Body of pancreas (tissue), 4 donors: Measurements from ENCODE around the gene IGHMBP2. TPM values are rescaled to one million over a fixed set of nuclear protein-coding genes. Genes with fewer than 3 reads are reported as not detected.

Experiments used
- ATAC-seq: fragments of 150-250 bp; one replicate; pipeline ENCODE4 v1.9.1; 2016
- DNase-seq, 4 donors: peaks; one replicate each; pipeline ENCODE4 v3.0.0-alpha.2; 2019
- H3K27ac ChIP-seq, 4 donors: fragments of 200-600 bp; sonication (generic); 1 replicate in 3 of 4; 2 replicates in 1 of 4; pipeline versions ENCODE4 v1.5.1 to v1.6.1; 2016 to 2019; ENCODE audit warnings: mild to moderate bottlenecking in 1 of 4, mixed read lengths in 1 of 4, moderate library complexity in 1 of 4
- H3K27me3 ChIP-seq, 2 donors: fragments of 200-600 bp; sonication (generic); one replicate each; pipeline ENCODE4 v1.6.0; 2016; ENCODE audit warnings: mild to moderate bottlenecking in 1 of 2
- H3K36me3 ChIP-seq, 2 donors: fragments of 200-600 bp; sonication (generic); replicated peaks in 1 of 2; 2 replicates each; pipeline ENCODE4 v1.5.1; 2016; ENCODE audit warnings: low read depth in 2 of 2; ENCODE audit not compliant: insufficient read depth in 1 of 2
- H3K4me1 ChIP-seq: fragments of 200-600 bp; sonication (generic); one replicate; pipeline ENCODE4 v1.6.0; 2016
- H3K4me3 ChIP-seq, 2 donors: fragments of 200-600 bp; sonication (generic); 1 replicate in 1 of 2; 2 replicates in 1 of 2; pipeline ENCODE4 v1.5.1; 2016 to 2019
- H3K9me3 ChIP-seq, 3 donors: fragments of 200-600 bp; sonication (generic); 1 replicate in 2 of 3; 2 replicates in 1 of 3; pipeline ENCODE4 v1.5.1; 2016
- POLR2A ChIP-seq, 3 donors: fragments of 450-650 bp; IDR thresholded peaks; one replicate each; pipeline ENCODE4 v1.6.1; 2016; ENCODE audit warnings: antibody characterized with exemption in 3 of 3, mild to moderate bottlenecking in 2 of 3
- WGBS, 2 donors: methylation state at CpG; one replicate each; pipeline ENCODE4 v1.1.5; 2017; 5-methylcytosine and 5-hydroxymethylcytosine counted together
- intact Hi-C: fragments of 100-400 bp; cut with DNase I; formaldehyde crosslinking; loops from one replicate; pipeline ENCODE4 v1.15.1; 2023
- total RNA-seq, 2 donors: library from RNA; depleted of rRNA; stranded (reverse); fragments of >200 nt; gene quantifications; one replicate each; pipeline ENCODE4 v1.1.0, GENCODE V29; 2016
- TF ChIP-seq, protein P1 (sequence below), 7 experiments: fragments of 450-650 bp in 4 of 7; fragments of 200-600 bp in 3 of 7; sonication (generic) in 3 of 7; IDR thresholded peaks; one replicate each; pipeline ENCODE4 v1.5.1; 2016 to 2019; ENCODE audit warnings: antibody characterized with exemption in 7 of 7

The IGHMBP2 gene
- total RNA-seq, 2 donors from 2014 or later: 6.2 to 17.1 TPM

DNA sequence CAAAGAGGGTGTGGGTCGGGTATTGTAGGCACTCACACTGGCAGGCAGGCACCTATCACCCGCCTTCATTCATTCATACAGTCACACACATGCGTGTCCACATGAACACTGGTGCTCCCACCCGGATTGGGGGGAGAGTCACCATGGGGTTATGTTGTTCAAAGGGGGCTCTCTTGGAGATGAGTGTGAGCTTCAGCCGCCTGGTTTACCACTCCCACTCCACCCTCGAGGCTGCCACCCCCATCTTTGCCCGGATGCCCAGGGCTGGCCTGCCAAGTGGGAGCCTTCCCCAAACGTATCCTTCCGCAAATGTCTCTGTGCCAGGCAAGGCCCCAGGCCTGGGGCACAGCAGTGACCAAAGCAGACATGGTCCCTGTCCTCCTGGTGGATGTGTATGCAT, 54.5 kb downstream of the IGHMBP2 start:
- Histone ChIP-seq H3K9me3 (no peaks in the 10 kb centered on the region), H3K36me3 (no peaks in the 10 kb centered on the region), H3K4me1 (peaks cover 8% of the 10 kb centered on the region), H3K4me3 (no peak overlapping the region), H3K27ac (no peak overlapping the region), H3K27me3 (no peaks in the 10 kb centered on the region)
- ATAC-seq (no peak), DNase-seq (no peak)
- intact Hi-C loops: no loop called here
- 83 to 84% methylated on average over 9 of the region's 9 CpGs for WGBS, 2 donors
- TF ChIP-seq, protein P1, sequence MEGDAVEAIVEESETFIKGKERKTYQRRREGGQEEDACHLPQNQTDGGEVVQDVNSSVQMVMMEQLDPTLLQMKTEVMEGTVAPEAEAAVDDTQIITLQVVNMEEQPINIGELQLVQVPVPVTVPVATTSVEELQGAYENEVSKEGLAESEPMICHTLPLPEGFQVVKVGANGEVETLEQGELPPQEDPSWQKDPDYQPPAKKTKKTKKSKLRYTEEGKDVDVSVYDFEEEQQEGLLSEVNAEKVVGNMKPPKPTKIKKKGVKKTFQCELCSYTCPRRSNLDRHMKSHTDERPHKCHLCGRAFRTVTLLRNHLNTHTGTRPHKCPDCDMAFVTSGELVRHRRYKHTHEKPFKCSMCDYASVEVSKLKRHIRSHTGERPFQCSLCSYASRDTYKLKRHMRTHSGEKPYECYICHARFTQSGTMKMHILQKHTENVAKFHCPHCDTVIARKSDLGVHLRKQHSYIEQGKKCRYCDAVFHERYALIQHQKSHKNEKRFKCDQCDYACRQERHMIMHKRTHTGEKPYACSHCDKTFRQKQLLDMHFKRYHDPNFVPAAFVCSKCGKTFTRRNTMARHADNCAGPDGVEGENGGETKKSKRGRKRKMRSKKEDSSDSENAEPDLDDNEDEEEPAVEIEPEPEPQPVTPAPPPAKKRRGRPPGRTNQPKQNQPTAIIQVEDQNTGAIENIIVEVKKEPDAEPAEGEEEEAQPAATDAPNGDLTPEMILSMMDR (IDR thresholded peaks at IDR 0.05): no peak
- TF ChIP-seq POLR2A (IDR thresholded peaks at IDR 0.05): no peak

DNA sequence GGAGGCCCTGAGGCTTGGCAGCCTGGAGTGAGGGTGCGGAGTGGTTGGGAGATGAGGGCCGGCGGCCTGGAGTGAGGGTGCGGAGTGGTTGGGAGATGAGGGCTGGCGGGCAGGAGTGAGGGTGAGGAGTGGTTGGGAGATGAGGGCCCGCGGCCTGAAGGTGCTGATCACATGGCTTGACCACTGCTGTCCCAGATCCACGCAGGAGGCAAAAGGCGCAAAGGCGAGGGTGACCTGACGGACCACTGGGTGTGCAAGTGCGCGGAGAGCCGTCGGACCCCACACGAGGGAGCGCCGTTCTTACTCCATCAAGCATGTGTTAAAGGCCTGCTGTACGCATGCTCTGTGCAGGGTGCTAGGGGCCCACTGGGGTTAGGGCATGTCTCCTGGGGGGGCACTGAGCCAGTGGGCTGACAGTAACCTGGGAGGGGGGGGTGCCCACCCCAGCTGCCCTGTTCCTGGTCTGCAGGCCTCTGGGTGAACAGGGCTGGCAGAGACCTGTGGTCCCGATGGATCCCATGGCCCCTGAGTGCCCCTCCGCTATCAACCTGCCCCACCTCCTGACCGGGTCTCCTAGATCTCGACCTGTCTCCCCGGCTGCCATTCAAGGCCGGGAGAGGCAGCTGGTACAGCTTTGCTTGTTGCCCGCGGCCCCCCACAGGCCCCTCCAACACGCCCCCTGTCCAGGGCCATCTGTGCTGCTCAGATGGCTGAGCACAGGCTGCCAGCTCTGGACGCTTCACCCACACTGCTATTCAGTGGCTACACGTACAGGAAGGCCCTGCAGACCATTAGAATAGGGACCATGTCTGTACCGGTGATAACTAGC, 56.0 kb downstream of the IGHMBP2 start:
- H3K9me3 ChIP-seq: no peaks in the 10 kb centered on the region
- H3K36me3 ChIP-seq: no peaks in the 10 kb centered on the region
- H3K27me3 ChIP-seq: no peaks in the 10 kb centered on the region
- ATAC-seq (no peak), DNase-seq (no peak)
- H3K4me3 ChIP-seq: no peak overlapping the region
- 78 to 84% methylated on average over 17 to 31 of the region's 31 CpGs for WGBS, 2 donors
- H3K27ac ChIP-seq: no peak overlapping the region
- intact Hi-C loops: no loop called here
- H3K4me1 ChIP-seq: peaks cover 8% of the 10 kb centered on the region
- TF ChIP-seq, protein P1 (IDR thresholded peaks at IDR 0.05): no peak
- TF ChIP-seq POLR2A (IDR thresholded peaks at IDR 0.05): no peak

DNA sequence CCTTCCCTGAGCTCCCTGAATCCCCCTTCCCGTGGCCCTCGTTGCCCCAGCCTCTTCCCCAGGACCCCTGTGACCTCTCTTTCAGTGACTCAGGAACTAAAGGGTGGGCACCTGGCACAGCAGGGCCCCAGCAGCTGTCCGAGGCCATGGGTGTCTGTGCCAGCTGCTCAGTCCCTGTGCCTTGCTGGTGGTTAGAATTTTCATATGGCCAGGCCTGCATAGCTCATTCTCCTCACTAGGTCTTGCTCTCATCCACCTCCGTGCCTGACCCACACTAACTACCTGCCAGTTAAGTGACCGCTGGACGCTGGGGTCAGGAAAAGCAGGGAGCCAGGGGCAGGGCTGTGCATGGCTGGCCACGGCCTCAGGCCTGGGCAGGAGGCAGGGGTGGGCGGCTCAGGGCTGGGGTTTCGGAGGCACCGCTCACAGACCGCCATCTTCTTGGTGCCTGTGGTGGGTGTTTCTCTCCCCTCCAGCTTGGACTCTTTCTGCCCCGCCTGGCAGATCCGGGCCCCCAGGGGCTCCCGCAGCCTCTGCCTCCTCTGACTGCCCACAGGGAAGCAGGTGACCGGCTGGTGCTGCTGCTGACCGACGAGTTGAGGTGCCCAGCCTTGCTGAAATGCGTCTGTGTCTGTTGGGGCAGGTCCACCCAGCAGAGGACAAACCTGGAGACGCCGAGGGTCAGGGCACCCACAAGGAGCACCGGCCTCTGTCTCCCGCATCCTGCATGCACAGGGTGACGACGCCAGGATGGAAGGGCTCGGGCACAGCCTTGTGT, 56.8 kb downstream of the IGHMBP2 start:
- no peak for ATAC-seq
- Histone ChIP-seq H3K4me3 (no peak overlapping the region), H3K27ac (no peak overlapping the region), H3K36me3 (no peaks in the 10 kb centered on the region), H3K4me1 (peaks cover 1% of the 10 kb centered on the region), H3K9me3 (no peaks in the 10 kb centered on the region), H3K27me3 (no peaks in the 10 kb centered on the region)
- intact Hi-C loops: no loop called here
- TF ChIP-seq, protein P1 (IDR thresholded peaks at IDR 0.05): no peak
- no peak for TF ChIP-seq POLR2A (IDR thresholded peaks at IDR 0.05)
- 45 to 80% methylated on average over 3 to 24 of the region's 25 CpGs for WGBS, 2 donors
- no peak for DNase-seq

DNA sequence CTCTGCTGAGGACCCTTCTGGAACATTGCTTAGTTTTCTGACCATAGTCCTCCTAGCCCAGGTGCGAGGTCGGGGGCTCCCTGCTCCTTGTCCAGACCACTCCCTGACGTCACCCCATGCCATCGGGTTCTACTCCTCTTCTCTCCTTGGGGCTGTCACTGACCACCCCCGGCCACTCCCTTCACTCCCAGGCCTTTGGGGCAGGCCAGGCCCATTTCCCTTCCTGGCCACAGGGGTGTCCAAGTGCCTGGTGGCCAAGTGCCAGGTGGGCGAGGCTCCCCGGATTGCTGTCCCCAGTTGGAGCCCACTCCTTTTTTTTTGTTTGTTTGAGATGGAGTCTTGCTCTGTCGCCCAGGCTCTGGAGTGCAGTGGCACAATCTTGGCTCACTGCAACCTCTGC, 57.6 kb downstream of the IGHMBP2 start:
- no peaks in the 10 kb centered on the region for H3K4me1 ChIP-seq
- TF ChIP-seq, protein P1 (IDR thresholded peaks at IDR 0.05): no peak
- TF ChIP-seq POLR2A (IDR thresholded peaks at IDR 0.05): no peak
- 57 to 59% methylated on average over 6 to 8 of the region's 8 CpGs for WGBS, 2 donors
- no peak overlapping the region for H3K4me3 ChIP-seq
- DNase-seq: no peak
- no peak for ATAC-seq
- H3K27me3 ChIP-seq: no peaks in the 10 kb centered on the region
- no peaks in the 10 kb centered on the region for H3K36me3 ChIP-seq
- H3K9me3 ChIP-seq: no peaks in the 10 kb centered on the region
- H3K27ac ChIP-seq: no peak overlapping the region
- intact Hi-C loops: no loop called here
